ENCODE measurements around the gene PIP5K1B. TPM values are rescaled to one million over a fixed set of nuclear protein-coding genes. Genes with fewer than 3 reads are reported as not detected.

The PIP5K1B gene
- total and polyA plus RNA-seq, 2 donors (not counting 1 experiment from before 2014, with no cell fraction given): 11.8 to 24.1 TPM

DNA sequence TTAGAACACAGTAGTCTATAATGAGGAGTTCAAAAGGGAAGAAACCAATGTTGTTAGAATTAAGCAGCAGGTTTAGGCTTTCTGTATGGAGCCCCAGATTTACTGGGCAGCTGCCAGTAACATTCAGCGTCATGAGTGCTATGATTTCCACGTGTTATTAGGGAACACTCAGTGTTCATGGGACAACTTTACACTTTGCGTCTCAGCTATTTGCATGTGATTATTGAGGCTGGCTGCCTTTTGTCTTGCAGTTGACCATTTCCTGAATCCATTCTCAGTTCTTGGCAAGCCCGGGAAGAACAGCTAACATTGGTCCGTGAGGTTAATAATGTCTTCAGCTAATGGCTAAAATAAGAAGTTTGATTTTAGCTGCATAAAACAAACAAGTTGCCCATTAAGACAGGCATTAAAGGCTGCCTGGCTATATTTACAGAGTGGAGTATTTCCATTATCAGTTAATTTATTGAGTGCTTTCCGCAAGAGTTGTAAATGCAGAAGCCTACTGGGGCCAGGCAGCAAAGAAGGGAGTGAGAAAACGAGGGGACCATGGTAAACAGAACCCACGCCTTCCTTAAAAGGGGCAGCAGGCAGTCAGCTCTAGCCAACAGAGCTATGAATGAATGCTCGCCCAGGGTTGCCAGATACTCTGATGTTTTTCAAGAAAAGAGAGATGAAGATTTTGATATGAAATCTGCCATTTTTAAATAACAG is 120.9 kb downstream of the PIP5K1B start:
- no peak for DNase-seq
- no peak overlapping the region for H3K4me3 Mint-ChIP-seq
- H3K79me2 ChIP-seq (ENCODE audit: control insufficient read depth, insufficient read depth, low read length): peaks cover 11% of the 10 kb centered on the region
- no peak overlapping the region for H3K27ac Mint-ChIP-seq
- H3K9ac ChIP-seq (ENCODE audit: low read length): no peak overlapping the region
- H3K9me3 ChIP-seq (ENCODE audit: control extremely low read depth in 1 of 3, control insufficient read depth in 2 of 3, insufficient read depth in 1 of 3, low read length in 2 of 3): no peaks in the 10 kb centered on the region
- H3K4me2 ChIP-seq (replicated peaks; ENCODE audit: low read depth, low read length, poor library complexity, severe bottlenecking): no peak overlapping the region
- H3K4me3 ChIP-seq (ENCODE audit: control extremely low read depth in 1 of 5, extremely low read depth in 1 of 5, insufficient read depth in 1 of 5, low read depth in 2 of 5, low read length in 4 of 5): no peak overlapping the region
- TF ChIP-seq, protein P1, sequence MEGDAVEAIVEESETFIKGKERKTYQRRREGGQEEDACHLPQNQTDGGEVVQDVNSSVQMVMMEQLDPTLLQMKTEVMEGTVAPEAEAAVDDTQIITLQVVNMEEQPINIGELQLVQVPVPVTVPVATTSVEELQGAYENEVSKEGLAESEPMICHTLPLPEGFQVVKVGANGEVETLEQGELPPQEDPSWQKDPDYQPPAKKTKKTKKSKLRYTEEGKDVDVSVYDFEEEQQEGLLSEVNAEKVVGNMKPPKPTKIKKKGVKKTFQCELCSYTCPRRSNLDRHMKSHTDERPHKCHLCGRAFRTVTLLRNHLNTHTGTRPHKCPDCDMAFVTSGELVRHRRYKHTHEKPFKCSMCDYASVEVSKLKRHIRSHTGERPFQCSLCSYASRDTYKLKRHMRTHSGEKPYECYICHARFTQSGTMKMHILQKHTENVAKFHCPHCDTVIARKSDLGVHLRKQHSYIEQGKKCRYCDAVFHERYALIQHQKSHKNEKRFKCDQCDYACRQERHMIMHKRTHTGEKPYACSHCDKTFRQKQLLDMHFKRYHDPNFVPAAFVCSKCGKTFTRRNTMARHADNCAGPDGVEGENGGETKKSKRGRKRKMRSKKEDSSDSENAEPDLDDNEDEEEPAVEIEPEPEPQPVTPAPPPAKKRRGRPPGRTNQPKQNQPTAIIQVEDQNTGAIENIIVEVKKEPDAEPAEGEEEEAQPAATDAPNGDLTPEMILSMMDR (IDR thresholded peaks at IDR 0.05): no peak
- no peak for TF ChIP-seq EZH2 (IDR thresholded peaks at IDR 0.05; ENCODE audit: borderline replicate concordance, insufficient read depth, low read depth, low read length, poor library complexity, severe bottlenecking)
- intact Hi-C loops (cut with micrococcal nuclease): no loop called here
- no peaks in the 10 kb centered on the region for H3K9me3 Mint-ChIP-seq (ENCODE audit: insufficient read depth)
- H3K36me3 ChIP-seq (replicated peaks in 1 of 2; ENCODE audit: control extremely low read depth in 1 of 2, control insufficient read depth in 1 of 2, extremely low read depth in 1 of 2, insufficient read depth in 2 of 2, low read length in 1 of 2): peaks cover 2 to 32% of the 10 kb centered on the region in 2 experiments
- WGBS (ENCODE audit: insufficient coverage): 98% methylated on average over 7 of the region's 9 CpGs
- H3K27ac ChIP-seq (ENCODE audit: low read length in 2 of 2): no peak overlapping the region
- CTCF ChIA-PET: interaction anchor here (1.8 kb wide), 1 partner anchor 19 kb away, joined by 5 read pairs; no protein-coding TSS in a partner anchor
- no peaks in the 10 kb centered on the region for H3K4me1 ChIP-seq (ENCODE audit: control insufficient read depth in 2 of 2, insufficient read depth in 2 of 2, low read length in 2 of 2)
- POLR2A ChIA-PET: no interaction called here
- H3K27me3 ChIP-seq (replicated peaks in 1 of 4; ENCODE audit: control extremely low read depth in 1 of 4, control insufficient read depth in 3 of 4, insufficient read depth in 4 of 4, low read length in 3 of 4): no peaks in the 10 kb centered on the region
- no peak for ATAC-seq (ENCODE audit: low read depth)
- no peaks in the 10 kb centered on the region for H3K27me3 Mint-ChIP-seq
- H3K4me1 Mint-ChIP-seq: no peaks in the 10 kb centered on the region
- no peaks in the 10 kb centered on the region for H4K20me1 ChIP-seq (ENCODE audit: control insufficient read depth, insufficient read depth, low read length, poor library complexity, severe bottlenecking)
- no peak overlapping the region for H2AFZ ChIP-seq (ENCODE audit: insufficient read depth, low read depth, low read length, poor library complexity, severe bottlenecking)

Measured in B cell (primary cell).